Measurements from ENCODE around the gene RNF4.
"Not testable (repeated sequence)": the region's sequence is repeated elsewhere in the genome, so short reads cannot be mapped to it uniquely, and the experiment has no call there.

RNF4 gene

GRCh38 chr4:2546961-2547691 lies 78.2 kb downstream of the RNF4 start:
- in situ Hi-C loops (cut with HindIII; ENCODE audit: low pct_ligation_motif_present, low pct_unique_long_range_greater_than_20kb, low sequenced_read_pairs): not testable (repeated sequence)

DNA sequence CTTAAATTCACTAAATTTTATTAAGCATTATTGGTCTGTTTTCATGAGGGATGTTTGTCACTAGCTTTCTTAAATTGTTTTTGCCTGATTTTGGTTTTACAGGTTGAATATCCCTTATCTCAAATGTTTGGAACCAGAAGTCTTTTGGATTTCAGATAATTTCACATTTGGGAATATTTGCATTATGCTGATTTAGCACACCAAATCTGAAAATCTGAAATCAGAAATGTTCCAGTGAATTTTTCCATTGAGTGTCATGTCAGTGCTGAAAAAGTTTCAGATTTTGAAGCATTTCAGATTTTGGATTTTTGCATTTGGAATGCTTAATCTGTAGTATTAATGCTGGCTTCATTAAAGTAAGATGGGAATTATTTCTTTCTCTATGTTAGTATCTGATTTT lies 82.2 kb downstream of the RNF4 start:
- no peak for DNase-seq
- in situ Hi-C loops (cut with HindIII; ENCODE audit: low pct_ligation_motif_present, low pct_unique_long_range_greater_than_20kb, low sequenced_read_pairs): no loop called here

More at GRCh38 chr4:2546961-2547691, 78.2 kb downstream of the RNF4 start:
- not testable (repeated sequence) for DNase-seq

GRCh38 chr4:2552806-2553205 lies 83.9 kb downstream of the RNF4 start:
- DNase-seq: no peak
- in situ Hi-C loops (cut with HindIII; ENCODE audit: low pct_ligation_motif_present, low pct_unique_long_range_greater_than_20kb, low sequenced_read_pairs): no loop called here

- in situ Hi-C loops (cut with HindIII; ENCODE audit: low pct_ligation_motif_present, low pct_unique_long_range_greater_than_20kb, low sequenced_read_pairs): no loop called here
- DNase-seq: no peak
These were observed 89.4 kb downstream of the RNF4 start for GRCh38 chr4:2558301-2558700.

DNA sequence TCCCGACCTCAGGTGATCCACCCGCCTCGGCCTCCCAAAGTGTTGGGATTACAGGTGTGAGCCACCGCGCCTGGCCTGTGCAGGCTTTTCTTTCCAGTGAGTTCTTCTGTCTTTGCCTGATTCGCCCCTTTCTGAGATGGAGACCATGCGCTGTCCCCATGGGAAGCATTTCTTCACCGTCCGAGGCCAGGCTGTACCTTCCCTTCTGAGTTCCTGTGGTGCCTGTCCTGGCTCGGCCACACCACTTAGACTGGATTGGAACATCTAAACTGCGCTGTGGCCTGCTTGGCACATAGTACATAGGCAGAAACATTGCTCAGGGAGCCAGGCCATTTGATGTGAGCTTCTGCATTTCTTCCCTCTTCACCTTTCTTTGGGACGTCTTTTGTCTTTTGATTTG lies 91.3 kb downstream of the RNF4 start:
- in situ Hi-C loops (cut with HindIII; ENCODE audit: low pct_ligation_motif_present, low pct_unique_long_range_greater_than_20kb, low sequenced_read_pairs): no loop called here
- DNase-seq: no peak

Data from ACHN (cell line).